B cell (primary cell): ENCODE data around the gene USH2A.

ENCODE experiments used
- CTCF ChIP-seq: fragments of 200-600 bp; IDR thresholded peaks from one replicate; pipeline ENCODE4 v1.8.0; 2022; ENCODE audit warnings: antibody characterized with exemption, mild to moderate bottlenecking
- EZH2 ChIP-seq: IDR thresholded peaks from 2 replicates; pipeline ENCODE4 v1.6.1; 2012; ENCODE audit warnings: borderline replicate concordance, low read depth, mild to moderate bottlenecking, moderate library complexity, low read length; ENCODE audit not compliant: insufficient read depth, poor library complexity, severe bottlenecking

DNA sequence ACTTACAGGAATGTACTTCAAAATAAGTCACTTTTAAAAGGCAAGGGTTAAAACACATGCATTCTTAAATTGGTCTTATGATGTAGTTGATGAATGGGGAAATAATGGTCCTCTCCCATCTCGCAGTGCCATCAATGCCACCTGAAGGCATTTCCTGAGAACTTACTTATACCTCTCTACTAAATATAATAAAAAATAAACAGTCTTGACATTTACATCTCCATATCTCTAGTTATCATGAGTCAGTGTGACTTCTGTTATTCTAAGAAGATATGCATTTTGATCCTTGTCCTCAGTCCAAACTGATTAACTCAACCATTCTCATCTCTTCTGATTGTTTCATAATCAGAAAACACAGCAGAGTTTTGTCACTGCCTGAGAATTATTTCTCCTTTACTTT lies 253.9 kb downstream of the USH2A start:
- TF ChIP-seq EZH2 (no peak), CTCF (no peak)
